RWPE1 (cell line): ENCODE data around the gene SAE1.
A peak's percentile ranks its signal among the peaks of the same experiment; 100 is the strongest.

Experiments used
- CTCF ChIA-PET: fragments of 350-600 bp; sonication (Branson Sonifier 250); formaldehyde crosslinking; extraction: SDS; loops from one replicate; lab custom pipeline; 2021; lab: Yijun Ruan, JAX
- POLR2A ChIA-PET: fragments of 400-600 bp; formaldehyde crosslinking; extraction: SDS; loops from one replicate; lab custom pipeline; 2020; ENCODE audit warnings: antibody characterized with exemption; ENCODE audit not compliant: low non-redundant PET; lab: Yijun Ruan, JAX
- DNase-seq: peaks from one replicate; pipeline ENCODE4 v3.0.0; 2012; ENCODE audit warnings: low spot score
- H3K27ac ChIP-seq: fragments of 450-650 bp; 2 replicates; pipeline ENCODE4 v1.5.1; 2017
- TF ChIP-seq, protein P1 (sequence below): fragments of 450-650 bp; conservative IDR thresholded peaks from 2 replicates; pipeline ENCODE4 v1.5.1; 2017; ENCODE audit warnings: low read depth, mild to moderate bottlenecking

The SAE1 gene

DNA sequence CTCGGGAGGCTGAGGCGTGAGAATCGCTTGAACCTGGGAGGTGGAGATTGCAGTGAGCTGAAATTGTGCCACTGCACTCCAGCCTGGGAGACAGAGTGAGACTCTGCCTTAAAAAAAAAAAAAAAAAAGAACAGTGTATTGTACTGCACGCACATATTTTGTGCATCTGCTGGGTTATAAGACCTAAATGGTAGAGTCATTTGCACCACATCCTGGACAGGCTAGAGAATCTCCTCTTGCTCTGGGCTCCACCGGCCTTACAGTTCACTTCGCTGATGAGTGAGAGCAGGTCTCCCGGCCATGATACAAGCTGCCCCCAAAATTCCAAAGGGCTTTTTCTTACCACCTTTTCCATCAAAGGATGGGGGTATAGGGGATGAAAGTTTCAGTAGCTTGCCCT, 7.2 kb upstream of the SAE1 start:
- no peak overlapping the region for H3K27ac ChIP-seq
- ChIA-PET POLR2A (interaction anchor here (0.6 to 0.9 kb wide), 2 partner anchors 9 to 55 kb away, joined by 3 read pairs; no protein-coding TSS in a partner anchor), CTCF (interaction anchor here (0.6 to 2.1 kb wide), 5 partner anchors 30 to 828 kb away, joined by 3 to 9 read pairs (median 5); no protein-coding TSS in a partner anchor)
- DNase-seq, result no peak
- TF ChIP-seq, protein P1, sequence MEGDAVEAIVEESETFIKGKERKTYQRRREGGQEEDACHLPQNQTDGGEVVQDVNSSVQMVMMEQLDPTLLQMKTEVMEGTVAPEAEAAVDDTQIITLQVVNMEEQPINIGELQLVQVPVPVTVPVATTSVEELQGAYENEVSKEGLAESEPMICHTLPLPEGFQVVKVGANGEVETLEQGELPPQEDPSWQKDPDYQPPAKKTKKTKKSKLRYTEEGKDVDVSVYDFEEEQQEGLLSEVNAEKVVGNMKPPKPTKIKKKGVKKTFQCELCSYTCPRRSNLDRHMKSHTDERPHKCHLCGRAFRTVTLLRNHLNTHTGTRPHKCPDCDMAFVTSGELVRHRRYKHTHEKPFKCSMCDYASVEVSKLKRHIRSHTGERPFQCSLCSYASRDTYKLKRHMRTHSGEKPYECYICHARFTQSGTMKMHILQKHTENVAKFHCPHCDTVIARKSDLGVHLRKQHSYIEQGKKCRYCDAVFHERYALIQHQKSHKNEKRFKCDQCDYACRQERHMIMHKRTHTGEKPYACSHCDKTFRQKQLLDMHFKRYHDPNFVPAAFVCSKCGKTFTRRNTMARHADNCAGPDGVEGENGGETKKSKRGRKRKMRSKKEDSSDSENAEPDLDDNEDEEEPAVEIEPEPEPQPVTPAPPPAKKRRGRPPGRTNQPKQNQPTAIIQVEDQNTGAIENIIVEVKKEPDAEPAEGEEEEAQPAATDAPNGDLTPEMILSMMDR, result no peak

DNA sequence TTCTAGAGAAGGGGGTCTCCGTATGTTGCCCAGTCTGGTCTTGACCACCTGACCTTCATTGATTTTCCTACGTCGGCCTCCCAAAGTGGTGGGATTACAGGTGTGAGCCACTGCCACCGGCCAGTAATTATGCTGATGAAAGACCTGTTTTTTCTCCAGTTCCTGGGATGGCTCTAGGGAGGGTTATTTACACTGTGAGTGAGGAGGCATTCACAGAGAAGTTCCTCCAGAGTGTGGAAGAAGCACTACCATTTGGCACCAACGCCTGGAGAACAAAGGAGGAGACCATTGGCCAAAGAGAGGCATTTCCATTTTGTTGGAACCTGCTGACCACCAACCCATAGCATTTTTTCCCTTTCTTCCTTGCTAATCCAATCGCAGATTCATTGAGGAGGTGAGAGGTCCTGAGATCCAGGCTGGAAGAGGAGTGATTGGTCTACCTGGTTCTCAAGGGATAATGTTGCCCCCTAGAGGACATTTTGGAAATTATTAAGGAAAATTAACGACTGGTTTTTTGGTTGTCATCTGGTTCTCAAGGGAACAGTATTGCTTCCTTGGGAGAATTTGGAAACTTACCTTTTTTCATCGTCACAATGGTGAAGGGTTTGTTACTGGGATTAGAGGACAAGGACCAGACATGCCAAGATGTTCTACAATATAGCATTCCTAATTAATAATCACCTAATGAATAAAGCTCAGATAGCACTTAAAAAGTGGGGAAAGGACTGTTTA, 5.5 kb upstream of the SAE1 start:
- no peak overlapping the region for H3K27ac ChIP-seq
- peak; percentile 55 for DNase-seq
- TF ChIP-seq, protein P1, result peak; percentile 69
- CTCF ChIA-PET, result interaction anchor here (0.6 to 1.2 kb wide), 7 partner anchors 12 to 236 kb away, joined by 3 to 7 read pairs (median 4); partner anchors contain the start of gene ZC3H4
- POLR2A ChIA-PET, result no interaction called here

DNA sequence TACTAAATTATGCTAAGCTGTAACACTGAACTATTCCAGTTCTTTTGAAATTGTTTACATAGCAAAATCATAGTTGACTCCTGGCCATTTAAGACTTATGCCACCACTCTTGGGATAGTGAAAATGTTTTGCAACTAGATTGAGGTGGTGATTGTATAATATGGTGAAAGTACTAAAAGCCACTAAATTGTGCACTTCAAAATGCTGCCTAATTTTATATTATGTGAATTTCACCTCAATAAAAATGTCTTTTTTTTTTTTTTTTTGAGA, 5.0 kb upstream of the SAE1 start:
- TF ChIP-seq, protein P1, result no peak
- ChIA-PET CTCF (interaction anchor here (0.8 to 1.2 kb wide), 6 partner anchors 12 to 236 kb away, joined by 3 to 7 read pairs (median 4); partner anchors contain the start of gene ZC3H4), POLR2A (no interaction called here)
- no peak overlapping the region for H3K27ac ChIP-seq
- DNase-seq, result no peak

DNA sequence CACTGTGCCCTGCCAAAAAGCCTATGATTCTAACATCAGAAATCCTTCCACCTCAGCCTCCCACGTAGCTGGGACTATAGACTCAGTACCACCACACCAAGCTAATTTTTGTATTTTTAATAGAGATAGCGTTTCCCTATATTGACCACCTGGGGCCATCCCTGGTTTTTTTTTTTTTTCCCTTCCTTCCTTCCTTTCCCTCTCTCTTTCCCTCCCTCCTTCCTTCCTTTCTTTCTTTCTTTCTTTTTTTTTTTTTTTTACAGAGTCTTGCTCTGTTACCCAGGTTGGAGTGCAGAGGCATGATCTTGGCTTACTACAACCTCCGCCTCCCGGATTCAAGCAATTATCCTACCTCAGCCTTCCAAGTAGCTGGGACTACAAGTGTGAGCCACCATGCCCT, 1.1 kb upstream of the SAE1 start:
- ChIA-PET CTCF (interaction anchor here (0.6 kb wide), 1 partner anchor 10 kb away, joined by 3 read pairs; no protein-coding TSS in a partner anchor), POLR2A (no interaction called here)
- DNase-seq, result no peak
- peak overlapping the region; percentile 88; the same call in 1 of the 2 replicates for H3K27ac ChIP-seq
- TF ChIP-seq, protein P1, result no peak

DNA sequence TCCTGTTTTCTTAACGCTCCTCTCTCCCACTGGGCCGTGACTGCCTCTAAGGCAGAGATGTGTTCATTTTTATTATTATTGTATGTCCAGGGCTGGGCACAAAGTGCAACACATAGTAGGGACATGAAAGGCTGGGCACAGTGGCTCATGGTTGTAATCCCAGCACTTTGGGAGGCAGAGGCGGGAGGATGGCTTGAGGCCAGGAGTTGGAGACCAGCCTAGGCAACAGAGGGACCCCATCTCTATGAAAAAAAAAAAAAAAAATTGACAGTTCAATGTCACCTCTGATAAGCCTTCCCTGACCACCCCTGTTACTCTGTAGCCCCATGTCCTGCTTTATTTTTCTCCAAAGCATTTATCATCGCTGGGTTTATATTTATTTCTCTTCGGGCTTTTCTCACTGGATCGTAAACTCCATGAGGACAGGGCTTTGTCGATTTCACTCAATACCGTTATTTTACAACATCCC, 481 bp upstream of the SAE1 start:
- DNase-seq, result no peak
- H3K27ac ChIP-seq, result peak overlapping the region; percentile 88
- POLR2A ChIA-PET, result no interaction called here
- TF ChIP-seq, protein P1, result no peak
- CTCF ChIA-PET, result interaction anchor here (2.0 kb wide), 1 partner anchor 117 kb away, joined by 13 read pairs; no protein-coding TSS in a partner anchor

DNA sequence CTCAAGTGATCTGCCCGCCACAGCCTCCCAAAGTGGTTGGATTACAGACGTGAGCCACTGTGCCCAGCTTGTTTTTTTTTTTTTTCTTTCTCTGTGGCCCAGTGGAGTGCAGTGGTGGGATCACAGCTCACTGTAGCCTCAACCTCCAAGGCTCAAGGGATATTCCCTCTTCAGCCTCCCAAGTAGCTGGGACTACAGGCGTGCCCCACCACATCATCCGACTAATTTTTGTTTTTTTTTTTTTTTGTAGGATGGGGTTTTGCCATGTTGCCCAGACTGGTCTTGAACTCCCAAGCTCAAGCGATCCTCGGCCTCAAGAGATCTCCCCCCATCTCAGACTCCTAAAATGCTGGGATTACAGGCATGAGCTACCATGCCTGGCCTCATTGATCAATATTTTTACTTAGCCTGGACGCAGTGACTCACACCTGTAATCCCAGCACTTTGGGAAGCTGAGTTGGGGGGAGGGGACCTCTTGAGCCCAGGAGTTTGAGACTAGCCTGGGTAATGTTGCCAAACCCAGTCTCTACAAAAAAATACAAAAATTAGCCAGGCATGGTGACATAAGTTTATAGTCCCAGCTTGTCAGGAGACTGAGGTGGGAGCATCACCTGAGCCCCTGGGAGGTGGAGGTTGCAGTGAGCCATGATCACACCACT, 1.7 kb downstream of the SAE1 start:
- peak overlapping the region; percentile 88 for H3K27ac ChIP-seq

More for the DNA sequence above, 1.7 kb downstream of the SAE1 start:
- no peak for DNase-seq
- CTCF ChIA-PET, result interaction anchor here (0.6 to 2.0 kb wide), 3 partner anchors 53 to 120 kb away, joined by 4 to 13 read pairs (median 6); no protein-coding TSS in a partner anchor
- POLR2A ChIA-PET, result no interaction called here
- TF ChIP-seq, protein P1, result no peak
